GM23248 (cell line): ENCODE data around the gene KPNA5.

Source experiments
- EZH2 ChIP-seq: fragments of 200-600 bp; sonication (generic); IDR thresholded peaks from 2 replicates; pipeline ENCODE4 v1.6.1; 2018; ENCODE audit warnings: antibody characterized with exemption, mild to moderate bottlenecking; ENCODE audit not compliant: insufficient read depth, poor library complexity, severe bottlenecking
- EZH2phosphoT487 ChIP-seq: fragments of 200-600 bp; sonication (generic); IDR thresholded peaks from 2 replicates; pipeline ENCODE4 v1.6.1; 2018; ENCODE audit warnings: antibody characterized with exemption, moderate library complexity, mild to moderate bottlenecking, low read depth; ENCODE audit not compliant: insufficient read depth

DNA sequence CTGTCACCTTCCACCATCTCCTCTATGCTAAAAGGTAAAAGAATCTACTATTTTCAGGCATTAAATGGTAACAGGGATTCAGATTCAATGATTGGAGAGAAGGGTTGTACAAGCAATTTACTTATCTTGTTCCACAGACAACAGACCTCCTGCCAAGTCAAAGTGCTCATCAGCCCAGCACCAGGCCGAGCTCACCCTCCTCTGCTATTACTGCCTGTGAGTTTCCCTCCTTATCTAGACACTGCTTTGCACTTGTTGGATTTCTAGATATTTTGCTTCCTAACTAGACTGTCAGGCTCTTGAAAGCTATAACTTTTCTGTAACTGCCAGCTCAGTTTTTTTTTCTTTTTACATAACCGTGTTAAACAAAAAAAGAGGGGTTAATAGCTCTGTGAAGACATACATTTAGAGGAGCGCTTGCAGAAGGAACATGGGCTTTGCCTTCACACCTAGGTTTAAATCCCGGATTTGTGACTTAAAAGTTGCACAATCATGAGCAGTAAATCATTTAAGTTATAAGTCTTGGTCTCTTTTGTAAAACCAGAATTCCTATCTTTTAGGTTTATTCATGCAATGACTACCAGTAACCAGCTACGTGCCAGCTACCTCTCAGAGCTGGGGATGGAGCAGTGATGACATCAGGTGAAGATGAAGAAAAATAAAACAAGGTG, 85.6 kb downstream of the KPNA5 start:
- TF ChIP-seq EZH2 (no peak), EZH2phosphoT487 (no peak)
